C4-2B (cell line): Measurements from ENCODE around the gene KCNQ5.

Source experiments
- H3K27ac ChIP-seq: fragments of 450-650 bp; 2 replicates; pipeline ENCODE4 v1.5.1; 2017
- ZFX ChIP-seq: fragments of 450-650 bp; IDR thresholded peaks from 2 replicates; pipeline ENCODE4 v1.6.1; 2017
- TF ChIP-seq, protein P1 (sequence below): fragments of 450-650 bp; conservative IDR thresholded peaks from 2 replicates; pipeline ENCODE4 v1.5.1; 2017; ENCODE audit warnings: mild to moderate bottlenecking

The KCNQ5 gene

DNA sequence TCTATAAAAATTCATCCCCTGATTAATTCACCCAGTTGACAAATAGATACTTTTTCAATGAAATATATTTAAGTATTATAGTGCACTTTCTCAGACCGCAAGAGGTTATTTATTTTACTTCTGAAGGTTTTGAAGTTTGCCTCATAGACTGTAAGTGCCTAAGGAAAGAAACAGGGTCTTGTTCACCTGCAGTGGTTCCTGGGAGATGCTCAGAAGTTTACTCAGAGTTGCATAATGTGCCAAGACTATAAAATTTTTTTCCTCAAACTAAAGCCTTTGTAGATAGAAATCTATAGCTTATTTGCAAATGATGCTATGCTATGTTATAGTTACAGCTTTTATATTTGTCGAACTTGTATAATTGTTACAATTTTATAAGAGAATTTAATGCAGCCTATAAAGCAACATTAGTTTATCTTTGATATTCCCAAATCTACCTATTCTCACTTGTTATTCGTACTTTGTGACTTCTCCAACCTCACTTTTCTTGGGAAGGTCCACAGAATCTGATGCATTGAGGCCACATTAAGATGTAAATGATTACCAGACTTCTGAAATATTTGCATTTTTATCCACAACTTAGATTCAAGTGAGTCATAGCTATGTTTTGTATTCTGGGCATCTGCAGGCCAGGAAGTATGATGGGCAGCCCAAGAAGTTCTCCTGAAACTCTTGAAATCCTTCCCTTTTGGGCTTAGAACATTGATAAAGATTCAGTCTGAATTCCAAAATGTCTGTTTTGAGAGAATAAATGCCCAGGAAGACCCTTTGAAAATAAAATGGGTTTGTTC lies 35.7 kb downstream of the KCNQ5 start:
- TF ChIP-seq, protein P1, sequence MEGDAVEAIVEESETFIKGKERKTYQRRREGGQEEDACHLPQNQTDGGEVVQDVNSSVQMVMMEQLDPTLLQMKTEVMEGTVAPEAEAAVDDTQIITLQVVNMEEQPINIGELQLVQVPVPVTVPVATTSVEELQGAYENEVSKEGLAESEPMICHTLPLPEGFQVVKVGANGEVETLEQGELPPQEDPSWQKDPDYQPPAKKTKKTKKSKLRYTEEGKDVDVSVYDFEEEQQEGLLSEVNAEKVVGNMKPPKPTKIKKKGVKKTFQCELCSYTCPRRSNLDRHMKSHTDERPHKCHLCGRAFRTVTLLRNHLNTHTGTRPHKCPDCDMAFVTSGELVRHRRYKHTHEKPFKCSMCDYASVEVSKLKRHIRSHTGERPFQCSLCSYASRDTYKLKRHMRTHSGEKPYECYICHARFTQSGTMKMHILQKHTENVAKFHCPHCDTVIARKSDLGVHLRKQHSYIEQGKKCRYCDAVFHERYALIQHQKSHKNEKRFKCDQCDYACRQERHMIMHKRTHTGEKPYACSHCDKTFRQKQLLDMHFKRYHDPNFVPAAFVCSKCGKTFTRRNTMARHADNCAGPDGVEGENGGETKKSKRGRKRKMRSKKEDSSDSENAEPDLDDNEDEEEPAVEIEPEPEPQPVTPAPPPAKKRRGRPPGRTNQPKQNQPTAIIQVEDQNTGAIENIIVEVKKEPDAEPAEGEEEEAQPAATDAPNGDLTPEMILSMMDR = no peak
- no peak for TF ChIP-seq ZFX
- no peak overlapping the region for H3K27ac ChIP-seq

- TF ChIP-seq, protein P1 = no peak
- no peak for TF ChIP-seq ZFX
Observed at GRCh38 chr6:72659754-72660153, 37.9 kb downstream of the KCNQ5 start.

DNA sequence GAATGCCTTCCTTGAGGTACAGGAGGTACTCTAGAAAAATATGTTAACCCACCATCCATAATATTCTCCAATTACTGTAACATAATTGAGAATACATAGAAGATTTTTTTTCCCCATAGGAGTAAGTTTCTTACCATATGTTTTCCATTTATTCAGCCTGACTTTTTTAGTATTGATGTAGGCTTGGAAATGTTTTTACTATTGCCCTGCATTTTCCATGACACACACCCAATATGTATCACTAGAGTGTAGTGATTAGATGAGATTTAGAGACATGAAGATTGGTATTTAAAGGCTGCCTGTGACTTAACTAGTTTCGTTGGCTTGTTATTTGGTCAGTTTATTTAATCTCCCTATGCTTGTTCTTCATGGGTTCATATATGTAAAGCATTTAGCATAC lies 39.5 kb downstream of the KCNQ5 start:
- H3K27ac ChIP-seq = no peak overlapping the region
- no peak for TF ChIP-seq ZFX
- TF ChIP-seq, protein P1 = no peak

More at GRCh38 chr6:72659754-72660153, 37.9 kb downstream of the KCNQ5 start:
- H3K27ac ChIP-seq = no peak overlapping the region

DNA sequence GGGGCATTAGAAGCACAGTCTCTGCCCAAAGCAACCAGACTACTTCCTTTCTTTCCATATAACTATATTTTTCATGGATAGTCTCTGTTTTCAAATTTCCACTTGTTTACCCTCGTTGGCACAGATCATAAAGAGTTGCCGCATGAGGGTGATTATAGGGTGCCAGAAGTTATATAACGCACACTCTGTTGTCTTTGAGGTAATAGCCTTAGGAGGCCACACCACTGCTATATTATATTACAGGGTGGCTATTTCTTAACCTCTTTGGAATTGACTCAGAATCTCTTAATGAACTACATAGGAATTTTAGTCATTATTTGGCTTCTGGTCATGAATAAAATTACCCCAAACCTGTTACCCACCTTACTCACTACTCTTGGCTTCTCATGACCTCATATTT lies 43.7 kb downstream of the KCNQ5 start:
- TF ChIP-seq ZFX = no peak
- TF ChIP-seq, protein P1 = no peak
- H3K27ac ChIP-seq = no peak overlapping the region

GRCh38 chr6:72669324-72669723 lies 47.5 kb downstream of the KCNQ5 start:
- no peak for TF ChIP-seq ZFX
- TF ChIP-seq, protein P1 = no peak
- no peak overlapping the region for H3K27ac ChIP-seq

- TF ChIP-seq, protein P1 = no peak
- TF ChIP-seq ZFX = no peak
Observed at GRCh38 chr6:72672906-72673305, 51.0 kb downstream of the KCNQ5 start.

GRCh38 chr6:72674842-72675241 lies 53.0 kb downstream of the KCNQ5 start:
- TF ChIP-seq, protein P1 = no peak
- TF ChIP-seq ZFX = no peak
- no peak overlapping the region for H3K27ac ChIP-seq

More at GRCh38 chr6:72672906-72673305, 51.0 kb downstream of the KCNQ5 start:
- no peak overlapping the region for H3K27ac ChIP-seq
